ENCODE results near the gene RPA3. TPM values are rescaled to one million over a fixed set of nuclear protein-coding genes. Genes with fewer than 3 reads are reported as not detected.

RPA3 gene
- total RNA-seq, 2 experiments from 2014 or later: 32.9 to 36.5 TPM

GRCh38 chr7:7720193-7720592 lies 1.8 kb upstream of the RPA3 start:
- peaks cover 0 to 9% of the 10 kb centered on the region in 2 experiments for H3K9me3 ChIP-seq (ENCODE audit: control insufficient read depth in 1 of 2, insufficient read depth in 1 of 2, low read length in 2 of 2)
- Mint-ChIP-seq H3K4me3 (no peak overlapping the region), H3K27me3 (no peaks in the 10 kb centered on the region), H3K27ac (no peak overlapping the region), H3K36me3 (ENCODE audit: low read depth) (peaks cover 10% of the 10 kb centered on the region), H3K4me1 (ENCODE audit: low read depth) (peaks cover 20% of the 10 kb centered on the region), H3K9me3 (no peaks in the 10 kb centered on the region)
- no peak for ATAC-seq (ENCODE audit: poor library complexity)
- TF ChIP-seq CTCF (IDR thresholded peaks at IDR 0.05): no peak
- intact Hi-C loops (cut with DNase I, micrococcal nuclease): no loop called here
- H3K27ac ChIP-seq (ENCODE audit: low read depth in 1 of 2, low read length in 2 of 2): no peak overlapping the region
- no peaks in the 10 kb centered on the region for H3K4me1 ChIP-seq (ENCODE audit: insufficient read depth, low read length)
- no peak overlapping the region for H3K4me3 ChIP-seq (ENCODE audit: low read length)
- no peak for DNase-seq
- H3K27me3 ChIP-seq (ENCODE audit: control insufficient read depth in 1 of 2, insufficient read depth in 2 of 2, low read length in 2 of 2): no peaks in the 10 kb centered on the region
- ChIA-PET POLR2A (no interaction called here), CTCF (no interaction called here)
- H3K36me3 ChIP-seq (ENCODE audit: insufficient read depth, low read length): no peaks in the 10 kb centered on the region

GRCh38 chr7:7719236-7719635 lies 829 bp upstream of the RPA3 start:
- Histone ChIP-seq H3K4me3 (ENCODE audit: low read length) (no peak overlapping the region), H3K36me3 (ENCODE audit: insufficient read depth, low read length) (no peaks in the 10 kb centered on the region), H3K27me3 (ENCODE audit: control insufficient read depth in 1 of 2, insufficient read depth in 2 of 2, low read length in 2 of 2) (no peaks in the 10 kb centered on the region), H3K9me3 (ENCODE audit: control insufficient read depth in 1 of 2, insufficient read depth in 1 of 2, low read length in 2 of 2) (peaks cover 0 to 9% of the 10 kb centered on the region in 2 experiments), H3K4me1 (ENCODE audit: insufficient read depth, low read length) (no peaks in the 10 kb centered on the region), H3K27ac (ENCODE audit: low read depth in 1 of 2, low read length in 2 of 2) (no peak overlapping the region)
- ATAC-seq (ENCODE audit: poor library complexity) (peak; percentile 90), DNase-seq (peak in 8 of 14 experiments; percentile 1 to 40 (median 14))
- Mint-ChIP-seq H3K27ac (peak overlapping the region; percentile 40), H3K4me1 (ENCODE audit: low read depth) (peaks cover 20% of the 10 kb centered on the region), H3K4me3 (no peak overlapping the region), H3K36me3 (ENCODE audit: low read depth) (peaks cover 10% of the 10 kb centered on the region), H3K27me3 (no peaks in the 10 kb centered on the region), H3K9me3 (no peaks in the 10 kb centered on the region)
- intact Hi-C loops (cut with DNase I, micrococcal nuclease): no loop called here
- CTCF ChIA-PET: interaction anchor here (0.9 kb wide), 1 partner anchor 37 kb away, joined by 4 read pairs; no protein-coding TSS in a partner anchor
- no peak for TF ChIP-seq CTCF (IDR thresholded peaks at IDR 0.05)
- POLR2A ChIA-PET: interaction anchor here (0.7 to 1.5 kb wide), 2 partner anchors 15 to 79 kb away, joined by 3 to 4 read pairs; partner anchors contain the start of gene UMAD1

- POLR2A ChIA-PET: no interaction called here
- Histone ChIP-seq H3K27me3 (ENCODE audit: control insufficient read depth in 1 of 2, insufficient read depth in 2 of 2, low read length in 2 of 2) (no peaks in the 10 kb centered on the region), H3K27ac (ENCODE audit: low read depth in 1 of 2, low read length in 2 of 2) (no peak overlapping the region), H3K36me3 (ENCODE audit: insufficient read depth, low read length) (no peaks in the 10 kb centered on the region), H3K4me3 (ENCODE audit: low read length) (no peak overlapping the region), H3K9me3 (ENCODE audit: control insufficient read depth in 1 of 2, insufficient read depth in 1 of 2, low read length in 2 of 2) (peaks cover 0 to 9% of the 10 kb centered on the region in 2 experiments), H3K4me1 (ENCODE audit: insufficient read depth, low read length) (no peaks in the 10 kb centered on the region)
- H3K36me3 Mint-ChIP-seq (ENCODE audit: low read depth): no peaks in the 10 kb centered on the region
- TF ChIP-seq CTCF (IDR thresholded peaks at IDR 0.05): no peak
- no peaks in the 10 kb centered on the region for H3K9me3 Mint-ChIP-seq
- CTCF ChIA-PET: no interaction called here
- DNase-seq (no peak), ATAC-seq (ENCODE audit: poor library complexity) (no peak)
- no peak overlapping the region for H3K4me3 Mint-ChIP-seq
- intact Hi-C loops (cut with DNase I, micrococcal nuclease): no loop called here
- peaks cover 18% of the 10 kb centered on the region for H3K4me1 Mint-ChIP-seq (ENCODE audit: low read depth)
- no peak overlapping the region for H3K27ac Mint-ChIP-seq
- no peaks in the 10 kb centered on the region for H3K27me3 Mint-ChIP-seq
Measured at GRCh38 chr7:7713730-7714129, 4.7 kb downstream of the RPA3 start.

Measured in CD4-positive, alpha-beta T cell (primary cell).